ENCODE data around the gene RPL26. TPM values are rescaled to one million over a fixed set of nuclear protein-coding genes. Genes with fewer than 3 reads are reported as not detected.

The RPL26 gene
- total RNA-seq, 4 donors from 2014 or later, result 2,419 to 4,673 (median 3,203) TPM

- no peaks in the 10 kb centered on the region for H3K9me3 ChIP-seq
- peaks cover 19% of the 10 kb centered on the region for H3K4me1 ChIP-seq
- TF ChIP-seq EP300 (IDR thresholded peaks at IDR 0.05) (no peak), CTCF (IDR thresholded peaks at IDR 0.05) (no peak), POLR2AphosphoS5 (IDR thresholded peaks at IDR 0.05) (no peak), POLR2A (IDR thresholded peaks at IDR 0.05) (no peak)
- H3K27ac ChIP-seq, result no peak overlapping the region
- no peak for DNase-seq (ENCODE audit: low spot score in 2 of 2)
- no peak overlapping the region for H3K4me3 ChIP-seq
- no peaks in the 10 kb centered on the region for H3K27me3 ChIP-seq
- H3K36me3 ChIP-seq, result no peaks in the 10 kb centered on the region
- 28% methylated on average over 2 of the region's 2 CpGs for WGBS
Observed at GRCh38 chr17:8406174-8406573, 23.2 kb upstream of the RPL26 start.

GRCh38 chr17:8405499-8406016, 22.6 kb upstream of the RPL26 start:
- TF ChIP-seq POLR2AphosphoS5 (IDR thresholded peaks at IDR 0.05), result no peak
- no peak for TF ChIP-seq EP300 (IDR thresholded peaks at IDR 0.05)
- no peak for TF ChIP-seq CTCF (IDR thresholded peaks at IDR 0.05)
- no peak for TF ChIP-seq POLR2A (IDR thresholded peaks at IDR 0.05)
- 85% methylated on average over 6 of the region's 11 CpGs for WGBS
- no peak overlapping the region for H3K27ac ChIP-seq
- peak in 1 of 2 donors; percentile 34 for DNase-seq (ENCODE audit: low spot score in 2 of 2)
- no peak overlapping the region for H3K4me3 ChIP-seq
- H3K4me1 ChIP-seq, result peaks cover 14% of the 10 kb centered on the region
- H3K27me3 ChIP-seq, result no peaks in the 10 kb centered on the region
- H3K9me3 ChIP-seq, result no peaks in the 10 kb centered on the region
- H3K36me3 ChIP-seq, result no peaks in the 10 kb centered on the region

GRCh38 chr17:8402921-8403536, 20.0 kb upstream of the RPL26 start:
- peaks cover 2% of the 10 kb centered on the region for H3K4me1 ChIP-seq
- 81% methylated on average over 11 of the region's 11 CpGs for WGBS
- no peak for DNase-seq (ENCODE audit: low spot score in 2 of 2)

GRCh38 chr17:8401107-8401506, 18.1 kb upstream of the RPL26 start:
- no peak for DNase-seq (ENCODE audit: low spot score in 2 of 2)
- Histone ChIP-seq H3K4me1 (no peaks in the 10 kb centered on the region), H3K27me3 (peaks cover 28% of the 10 kb centered on the region), H3K4me3 (no peak overlapping the region), H3K9me3 (no peaks in the 10 kb centered on the region), H3K27ac (no peak overlapping the region), H3K36me3 (no peaks in the 10 kb centered on the region)
- TF ChIP-seq EP300 (IDR thresholded peaks at IDR 0.05) (no peak), CTCF (IDR thresholded peaks at IDR 0.05) (no peak), POLR2A (IDR thresholded peaks at IDR 0.05) (no peak), POLR2AphosphoS5 (IDR thresholded peaks at IDR 0.05) (no peak)
- WGBS, result 89% methylated on average over 2 of the region's 2 CpGs

More at GRCh38 chr17:8402921-8403536, 20.0 kb upstream of the RPL26 start:
- TF ChIP-seq POLR2A (IDR thresholded peaks at IDR 0.05), result no peak
- no peak for TF ChIP-seq CTCF (IDR thresholded peaks at IDR 0.05)
- TF ChIP-seq POLR2AphosphoS5 (IDR thresholded peaks at IDR 0.05), result no peak
- no peak for TF ChIP-seq EP300 (IDR thresholded peaks at IDR 0.05)
- Histone ChIP-seq H3K4me3 (no peak overlapping the region), H3K9me3 (no peaks in the 10 kb centered on the region), H3K36me3 (no peaks in the 10 kb centered on the region), H3K27ac (no peak overlapping the region), H3K27me3 (peaks cover 10% of the 10 kb centered on the region)

- WGBS, result 80% methylated on average over 6 of the region's 6 CpGs
- Histone ChIP-seq H3K36me3 (no peaks in the 10 kb centered on the region), H3K9me3 (no peaks in the 10 kb centered on the region), H3K4me1 (no peaks in the 10 kb centered on the region), H3K27ac (no peak overlapping the region), H3K4me3 (no peak overlapping the region), H3K27me3 (peaks cover 39% of the 10 kb centered on the region)
- DNase-seq (ENCODE audit: low spot score in 2 of 2), result no peak
- TF ChIP-seq POLR2A (IDR thresholded peaks at IDR 0.05), result no peak
- no peak for TF ChIP-seq POLR2AphosphoS5 (IDR thresholded peaks at IDR 0.05)
- TF ChIP-seq CTCF (IDR thresholded peaks at IDR 0.05), result no peak
- TF ChIP-seq EP300 (IDR thresholded peaks at IDR 0.05), result no peak
Observed at GRCh38 chr17:8398980-8399379, 16.0 kb upstream of the RPL26 start.
